MM.1S (cell line): ENCODE data around the gene CXCL5.

Experiments used
- EZH2phosphoT487 ChIP-seq: fragments of 300-600 bp; sonication (generic); IDR thresholded peaks from 2 replicates; pipeline ENCODE4 v1.6.1; 2018; ENCODE audit warnings: antibody characterized with exemption, low read length
- TF ChIP-seq, protein P1 (sequence below): fragments of 300-600 bp; sonication (generic); IDR thresholded peaks from 2 replicates; pipeline ENCODE4 v1.5.1; 2016; ENCODE audit warnings: antibody characterized with exemption, low read length, mixed read lengths

GRCh38 chr4:74023709-74024108 lies 25.2 kb upstream of the CXCL5 start:
- TF ChIP-seq, protein P1, sequence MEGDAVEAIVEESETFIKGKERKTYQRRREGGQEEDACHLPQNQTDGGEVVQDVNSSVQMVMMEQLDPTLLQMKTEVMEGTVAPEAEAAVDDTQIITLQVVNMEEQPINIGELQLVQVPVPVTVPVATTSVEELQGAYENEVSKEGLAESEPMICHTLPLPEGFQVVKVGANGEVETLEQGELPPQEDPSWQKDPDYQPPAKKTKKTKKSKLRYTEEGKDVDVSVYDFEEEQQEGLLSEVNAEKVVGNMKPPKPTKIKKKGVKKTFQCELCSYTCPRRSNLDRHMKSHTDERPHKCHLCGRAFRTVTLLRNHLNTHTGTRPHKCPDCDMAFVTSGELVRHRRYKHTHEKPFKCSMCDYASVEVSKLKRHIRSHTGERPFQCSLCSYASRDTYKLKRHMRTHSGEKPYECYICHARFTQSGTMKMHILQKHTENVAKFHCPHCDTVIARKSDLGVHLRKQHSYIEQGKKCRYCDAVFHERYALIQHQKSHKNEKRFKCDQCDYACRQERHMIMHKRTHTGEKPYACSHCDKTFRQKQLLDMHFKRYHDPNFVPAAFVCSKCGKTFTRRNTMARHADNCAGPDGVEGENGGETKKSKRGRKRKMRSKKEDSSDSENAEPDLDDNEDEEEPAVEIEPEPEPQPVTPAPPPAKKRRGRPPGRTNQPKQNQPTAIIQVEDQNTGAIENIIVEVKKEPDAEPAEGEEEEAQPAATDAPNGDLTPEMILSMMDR = no peak
- no peak for TF ChIP-seq EZH2phosphoT487
